Measurements from ENCODE around the gene CACNG4. TPM values are rescaled to one million over a fixed set of nuclear protein-coding genes. Genes with fewer than 3 reads are reported as not detected.

The CACNG4 gene
- total RNA-seq, 6 donors from 2014 or later = 2.1 to 27.8 (median 8.0) TPM

DNA sequence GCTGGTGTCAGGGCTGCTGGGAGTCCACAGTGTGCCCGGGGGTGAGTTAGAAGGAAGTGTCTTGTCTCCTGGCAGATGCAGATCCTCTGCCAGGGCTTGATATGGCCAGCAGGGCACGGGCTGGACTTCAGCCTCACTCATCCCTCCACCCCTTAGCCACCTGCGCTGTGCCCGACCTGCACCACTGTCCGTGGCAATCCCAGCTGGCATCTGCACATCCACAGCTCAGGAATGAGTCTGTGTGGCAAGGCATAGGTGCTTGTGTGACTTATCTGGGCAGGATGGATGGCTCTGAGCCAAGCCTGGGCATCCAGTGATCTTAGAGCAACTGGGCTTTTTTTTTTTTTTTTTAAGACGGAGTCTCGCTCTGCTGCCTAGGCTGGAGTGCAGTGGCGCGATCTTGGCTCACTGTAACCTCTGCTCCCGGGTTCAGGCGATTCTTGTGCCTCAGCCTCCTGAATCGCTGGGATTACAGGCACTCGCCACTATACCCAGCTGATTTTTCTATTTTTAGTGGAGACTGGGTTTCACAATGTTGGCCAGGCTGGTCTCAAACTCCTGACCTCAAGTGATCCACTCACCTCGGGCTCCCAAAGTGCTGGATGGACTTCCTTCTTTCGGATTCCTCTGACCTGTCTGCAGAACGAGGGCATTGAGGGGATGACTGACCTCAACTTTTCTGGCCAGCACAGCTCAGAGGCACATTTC is 57.4 kb downstream of the CACNG4 start:
- DNase-seq (no peak), ATAC-seq (ENCODE audit: low FRiP score in 2 of 2) (no peak)
- Histone ChIP-seq H3K36me3 (no peaks in the 10 kb centered on the region), H3K27ac (no peak overlapping the region), H3K9me3 (no peaks in the 10 kb centered on the region), H3K27me3 (no peaks in the 10 kb centered on the region), H3K4me1 (peaks cover 0 to 6% (median 0%) of the 10 kb centered on the region in 4 donors), H3K4me3 (no peak overlapping the region)
- TF ChIP-seq POLR2A (IDR thresholded peaks at IDR 0.05) = no peak
- WGBS, 2 donors = 83 to 86% methylated on average over 15 to 16 of the region's 16 CpGs

DNA sequence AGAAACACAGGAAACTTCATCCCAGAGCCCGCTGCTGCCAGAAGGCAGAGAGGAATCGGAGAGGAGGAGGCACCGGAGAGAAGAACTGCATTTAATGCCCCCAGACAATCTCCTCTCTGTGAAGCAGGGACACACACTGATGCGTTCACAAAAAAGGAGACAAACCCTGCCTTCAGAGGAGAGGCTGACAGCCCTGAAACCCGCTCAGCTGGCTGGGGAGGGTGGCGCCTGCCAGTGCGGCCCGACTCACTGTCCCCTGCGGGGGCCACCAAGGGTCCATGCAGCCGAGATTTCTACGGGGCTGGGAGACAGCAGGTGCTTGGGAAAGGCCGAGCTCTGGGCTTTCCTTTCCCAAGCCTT is 57.9 kb downstream of the CACNG4 start:
- 90 to 96% methylated on average over 9 to 12 of the region's 12 CpGs for WGBS, 2 donors
- H3K27ac ChIP-seq = no peak overlapping the region
- H3K4me1 ChIP-seq = peaks cover 0 to 6% (median 0%) of the 10 kb centered on the region in 4 donors
- DNase-seq (peak in 1 of 2 donors; percentile 62), ATAC-seq (ENCODE audit: low FRiP score in 2 of 2) (no peak)
- no peak for TF ChIP-seq POLR2AphosphoS5 (IDR thresholded peaks at IDR 0.05)
- no peak for TF ChIP-seq POLR2A (IDR thresholded peaks at IDR 0.05)
- no peaks in the 10 kb centered on the region for H3K36me3 ChIP-seq
- H3K27me3 ChIP-seq = no peaks in the 10 kb centered on the region
- H3K4me3 ChIP-seq = no peak overlapping the region
- no peaks in the 10 kb centered on the region for H3K9me3 ChIP-seq

DNA sequence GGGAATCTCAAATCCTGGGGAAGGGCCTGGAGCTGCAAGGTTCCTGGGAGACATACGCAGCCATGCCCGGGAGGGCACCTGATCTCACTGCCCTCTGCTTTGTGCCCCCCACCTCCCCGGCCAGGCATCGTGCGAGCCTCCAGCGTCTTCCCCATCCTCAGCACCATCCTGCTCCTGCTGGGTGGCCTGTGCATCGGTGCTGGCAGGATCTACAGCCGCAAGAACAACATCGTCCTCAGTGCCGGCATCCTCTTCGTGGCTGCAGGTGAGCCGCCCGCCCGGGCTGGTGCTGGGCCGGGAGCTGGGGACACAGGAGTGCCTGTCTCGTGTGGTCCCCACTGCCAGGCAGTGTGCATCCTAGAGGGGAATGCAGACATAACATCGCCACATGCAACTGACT is 60.2 kb downstream of the CACNG4 start:
- DNase-seq = peak in 1 of 2 donors; percentile 76
- Histone ChIP-seq H3K27ac (no peak overlapping the region), H3K4me1 (peaks cover 0 to 6% (median 0%) of the 10 kb centered on the region in 4 donors), H3K4me3 (no peak overlapping the region), H3K27me3 (no peaks in the 10 kb centered on the region), H3K36me3 (no peaks in the 10 kb centered on the region), H3K9me3 (no peaks in the 10 kb centered on the region)
- WGBS, 2 donors = 89 to 91% methylated on average over 10 to 17 of the region's 17 CpGs
- TF ChIP-seq EP300 (IDR thresholded peaks at IDR 0.05) = no peak
- TF ChIP-seq, protein P1, sequence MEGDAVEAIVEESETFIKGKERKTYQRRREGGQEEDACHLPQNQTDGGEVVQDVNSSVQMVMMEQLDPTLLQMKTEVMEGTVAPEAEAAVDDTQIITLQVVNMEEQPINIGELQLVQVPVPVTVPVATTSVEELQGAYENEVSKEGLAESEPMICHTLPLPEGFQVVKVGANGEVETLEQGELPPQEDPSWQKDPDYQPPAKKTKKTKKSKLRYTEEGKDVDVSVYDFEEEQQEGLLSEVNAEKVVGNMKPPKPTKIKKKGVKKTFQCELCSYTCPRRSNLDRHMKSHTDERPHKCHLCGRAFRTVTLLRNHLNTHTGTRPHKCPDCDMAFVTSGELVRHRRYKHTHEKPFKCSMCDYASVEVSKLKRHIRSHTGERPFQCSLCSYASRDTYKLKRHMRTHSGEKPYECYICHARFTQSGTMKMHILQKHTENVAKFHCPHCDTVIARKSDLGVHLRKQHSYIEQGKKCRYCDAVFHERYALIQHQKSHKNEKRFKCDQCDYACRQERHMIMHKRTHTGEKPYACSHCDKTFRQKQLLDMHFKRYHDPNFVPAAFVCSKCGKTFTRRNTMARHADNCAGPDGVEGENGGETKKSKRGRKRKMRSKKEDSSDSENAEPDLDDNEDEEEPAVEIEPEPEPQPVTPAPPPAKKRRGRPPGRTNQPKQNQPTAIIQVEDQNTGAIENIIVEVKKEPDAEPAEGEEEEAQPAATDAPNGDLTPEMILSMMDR (IDR thresholded peaks at IDR 0.05) = no peak
- no peak for TF ChIP-seq POLR2AphosphoS5 (IDR thresholded peaks at IDR 0.05)
- no peak for TF ChIP-seq POLR2A (IDR thresholded peaks at IDR 0.05)
- no peak for ATAC-seq (ENCODE audit: low FRiP score in 2 of 2)

DNA sequence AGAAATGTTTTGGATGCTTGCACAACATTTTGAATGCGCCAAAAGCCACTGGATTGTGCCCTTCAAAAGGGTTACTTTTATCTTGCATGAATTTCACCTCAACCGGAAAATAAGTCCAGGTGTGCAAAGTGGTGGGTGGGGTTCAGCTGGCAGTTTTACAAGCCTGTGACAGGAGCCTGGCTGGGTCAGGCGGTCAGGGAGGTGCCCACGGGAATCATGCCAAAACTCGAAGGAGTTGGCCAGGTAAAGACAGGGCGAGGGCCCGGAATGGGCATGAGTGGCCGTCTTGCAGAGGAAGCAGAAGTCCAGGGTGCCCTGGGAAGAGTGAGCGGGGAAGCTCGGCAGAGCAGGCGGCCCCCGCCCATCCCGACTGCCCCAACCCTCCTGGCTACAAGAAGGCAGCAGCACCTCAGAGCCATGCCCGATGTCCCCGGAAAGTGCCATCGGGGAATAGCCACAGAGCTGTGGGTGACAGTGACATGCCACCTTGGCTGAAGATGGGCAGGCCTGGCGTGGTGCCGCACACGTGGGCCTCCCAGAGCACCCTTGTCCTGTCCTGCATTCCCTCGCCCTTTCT is 60.8 kb downstream of the CACNG4 start:
- Histone ChIP-seq H3K36me3 (no peaks in the 10 kb centered on the region), H3K27ac (no peak overlapping the region), H3K4me1 (peaks cover 0 to 6% (median 0%) of the 10 kb centered on the region in 4 donors), H3K4me3 (no peak overlapping the region), H3K27me3 (no peaks in the 10 kb centered on the region), H3K9me3 (no peaks in the 10 kb centered on the region)
- DNase-seq (peak; percentile 65 to 68), ATAC-seq (ENCODE audit: low FRiP score in 2 of 2) (peak in 1 of 2 donors; percentile 27)
- 77 to 87% methylated on average over 13 to 20 of the region's 20 CpGs for WGBS, 2 donors
- TF ChIP-seq POLR2A (IDR thresholded peaks at IDR 0.05) (no peak), EP300 (IDR thresholded peaks at IDR 0.05) (no peak), POLR2AphosphoS5 (IDR thresholded peaks at IDR 0.05) (no peak)
- TF ChIP-seq, protein P1 (IDR thresholded peaks at IDR 0.05) = no peak

DNA sequence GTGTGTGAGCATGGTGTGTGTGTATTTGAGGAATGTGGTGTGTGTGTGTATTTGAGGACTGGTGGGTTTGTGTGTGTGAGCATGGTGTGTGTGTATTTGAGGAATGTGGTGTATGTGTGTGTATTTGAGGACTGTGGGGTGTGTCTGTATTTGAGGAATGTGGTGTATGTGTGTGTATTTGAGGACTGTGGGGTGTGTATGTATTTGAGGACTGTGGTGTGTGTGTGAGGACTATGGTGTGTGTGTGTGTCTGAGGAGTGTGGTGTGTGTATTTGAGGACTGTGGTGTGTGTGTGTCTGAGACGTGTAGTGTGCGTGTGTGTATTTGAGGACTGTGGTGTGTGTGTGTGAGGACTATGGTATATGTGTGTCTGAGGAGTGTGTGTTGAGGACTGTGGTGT is 61.8 kb downstream of the CACNG4 start:
- H3K4me1 ChIP-seq = peaks cover 0 to 6% (median 0%) of the 10 kb centered on the region in 4 donors
- H3K9me3 ChIP-seq = no peaks in the 10 kb centered on the region
- H3K27ac ChIP-seq = no peak overlapping the region
- TF ChIP-seq POLR2A (IDR thresholded peaks at IDR 0.05) (no peak), POLR2AphosphoS5 (IDR thresholded peaks at IDR 0.05) (no peak), EP300 (IDR thresholded peaks at IDR 0.05) (no peak)
- TF ChIP-seq, protein P1 (IDR thresholded peaks at IDR 0.05) = no peak
- no peak overlapping the region for H3K4me3 ChIP-seq
- DNase-seq (no peak), ATAC-seq (ENCODE audit: low FRiP score in 2 of 2) (peak in 1 of 2 donors; percentile 2)
- no peaks in the 10 kb centered on the region for H3K36me3 ChIP-seq
- H3K27me3 ChIP-seq = no peaks in the 10 kb centered on the region
- WGBS, 2 donors = 79 to 88% methylated on average over 2 of the region's 2 CpGs

Measured in upper lobe of left lung (tissue), 6 donors.